Measurements from ENCODE around the gene BAMBI. TPM values are rescaled to one million over a fixed set of nuclear protein-coding genes. Genes with fewer than 3 reads are reported as not detected.

Gene BAMBI
- total RNA-seq, 1 donor from 2014 or later = 5.8 TPM

DNA sequence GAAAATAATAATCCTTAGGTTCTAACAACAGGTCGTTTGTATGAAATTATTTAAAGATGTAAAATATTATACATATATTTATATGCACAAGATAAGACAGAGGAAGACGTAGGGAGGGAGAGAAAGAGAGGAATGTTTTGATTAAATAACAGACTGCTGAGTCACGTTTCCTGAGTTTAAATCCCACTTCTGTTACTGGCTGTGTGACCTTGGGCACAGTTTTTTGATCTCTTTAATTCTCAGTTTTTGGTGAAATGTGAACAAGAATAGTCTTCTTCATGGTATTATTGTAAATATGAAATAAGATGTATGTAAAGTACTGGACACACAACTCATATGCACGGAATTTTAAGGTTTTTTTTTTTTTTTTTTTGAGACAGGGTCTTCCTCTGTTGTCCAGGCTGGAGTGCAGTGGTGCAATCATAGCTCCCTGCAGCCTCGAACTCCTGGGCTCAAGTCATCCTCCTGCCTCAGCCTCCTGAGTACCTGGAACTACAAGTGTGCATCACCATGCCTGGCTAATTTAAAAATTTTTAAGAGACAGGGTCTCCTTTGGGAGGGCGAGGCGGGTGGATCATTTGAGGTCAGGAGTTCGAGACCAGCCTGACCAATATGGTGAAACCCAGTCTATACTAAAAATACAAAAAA is 42.6 kb downstream of the BAMBI start:
- no peaks in the 10 kb centered on the region for H3K36me3 Mint-ChIP-seq (ENCODE audit: unreplicated experiment)

DNA sequence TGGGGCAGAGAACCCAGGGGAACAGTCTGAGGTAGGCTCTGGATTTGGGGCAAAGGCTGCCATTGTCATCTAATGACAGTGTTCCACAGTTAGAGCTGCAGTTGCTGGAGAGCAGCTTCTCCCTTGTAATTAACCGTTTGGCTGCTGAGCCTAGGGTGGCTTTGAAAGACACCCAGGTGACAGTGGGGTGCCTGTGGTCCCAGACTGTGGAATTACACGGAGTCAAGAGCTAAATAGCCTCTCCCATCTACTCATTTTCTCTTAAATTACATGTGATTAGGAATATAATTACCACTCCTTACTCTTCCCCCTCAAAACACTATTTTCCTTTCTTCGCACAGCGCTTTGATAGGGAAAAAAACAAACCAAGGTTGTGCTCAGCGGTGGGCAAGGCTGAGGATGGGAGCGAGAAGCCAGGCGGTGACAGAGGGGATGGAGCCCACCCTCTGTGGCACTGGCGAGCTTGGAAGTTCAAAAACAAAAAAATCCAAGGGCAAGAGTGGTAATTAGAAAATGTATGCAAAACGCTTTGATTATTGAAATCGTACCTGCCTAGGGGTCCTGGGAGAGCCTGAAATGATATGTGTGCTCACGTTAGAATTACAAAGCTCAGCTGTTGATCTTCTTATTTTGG is 44.1 kb downstream of the BAMBI start:
- Mint-ChIP-seq H3K9me3 (ENCODE audit: unreplicated experiment) (no peaks in the 10 kb centered on the region), H3K4me3 (ENCODE audit: unreplicated experiment) (peak overlapping the region; percentile 88), H3K4me1 (ENCODE audit: low read depth, unreplicated experiment) (peaks cover 3% of the 10 kb centered on the region), H3K27me3 (ENCODE audit: unreplicated experiment) (peaks cover 5% of the 10 kb centered on the region), H3K36me3 (ENCODE audit: unreplicated experiment) (no peaks in the 10 kb centered on the region), H3K27ac (ENCODE audit: unreplicated experiment) (no peak overlapping the region)
- DNase-seq = no peak
- TF ChIP-seq, protein P1, sequence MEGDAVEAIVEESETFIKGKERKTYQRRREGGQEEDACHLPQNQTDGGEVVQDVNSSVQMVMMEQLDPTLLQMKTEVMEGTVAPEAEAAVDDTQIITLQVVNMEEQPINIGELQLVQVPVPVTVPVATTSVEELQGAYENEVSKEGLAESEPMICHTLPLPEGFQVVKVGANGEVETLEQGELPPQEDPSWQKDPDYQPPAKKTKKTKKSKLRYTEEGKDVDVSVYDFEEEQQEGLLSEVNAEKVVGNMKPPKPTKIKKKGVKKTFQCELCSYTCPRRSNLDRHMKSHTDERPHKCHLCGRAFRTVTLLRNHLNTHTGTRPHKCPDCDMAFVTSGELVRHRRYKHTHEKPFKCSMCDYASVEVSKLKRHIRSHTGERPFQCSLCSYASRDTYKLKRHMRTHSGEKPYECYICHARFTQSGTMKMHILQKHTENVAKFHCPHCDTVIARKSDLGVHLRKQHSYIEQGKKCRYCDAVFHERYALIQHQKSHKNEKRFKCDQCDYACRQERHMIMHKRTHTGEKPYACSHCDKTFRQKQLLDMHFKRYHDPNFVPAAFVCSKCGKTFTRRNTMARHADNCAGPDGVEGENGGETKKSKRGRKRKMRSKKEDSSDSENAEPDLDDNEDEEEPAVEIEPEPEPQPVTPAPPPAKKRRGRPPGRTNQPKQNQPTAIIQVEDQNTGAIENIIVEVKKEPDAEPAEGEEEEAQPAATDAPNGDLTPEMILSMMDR (IDR thresholded peaks at IDR 0.05; ENCODE audit: partially characterized antibody, unreplicated experiment) = no peak

More for the DNA sequence above, 42.6 kb downstream of the BAMBI start:
- H3K4me3 Mint-ChIP-seq (ENCODE audit: unreplicated experiment) = no peak overlapping the region
- H3K9me3 Mint-ChIP-seq (ENCODE audit: unreplicated experiment) = no peaks in the 10 kb centered on the region
- H3K27me3 Mint-ChIP-seq (ENCODE audit: unreplicated experiment) = peaks cover 5% of the 10 kb centered on the region
- H3K27ac Mint-ChIP-seq (ENCODE audit: unreplicated experiment) = no peak overlapping the region
- TF ChIP-seq, protein P1 (IDR thresholded peaks at IDR 0.05; ENCODE audit: partially characterized antibody, unreplicated experiment) = no peak
- no peak for DNase-seq
- H3K4me1 Mint-ChIP-seq (ENCODE audit: low read depth, unreplicated experiment) = peaks cover 3% of the 10 kb centered on the region

DNA sequence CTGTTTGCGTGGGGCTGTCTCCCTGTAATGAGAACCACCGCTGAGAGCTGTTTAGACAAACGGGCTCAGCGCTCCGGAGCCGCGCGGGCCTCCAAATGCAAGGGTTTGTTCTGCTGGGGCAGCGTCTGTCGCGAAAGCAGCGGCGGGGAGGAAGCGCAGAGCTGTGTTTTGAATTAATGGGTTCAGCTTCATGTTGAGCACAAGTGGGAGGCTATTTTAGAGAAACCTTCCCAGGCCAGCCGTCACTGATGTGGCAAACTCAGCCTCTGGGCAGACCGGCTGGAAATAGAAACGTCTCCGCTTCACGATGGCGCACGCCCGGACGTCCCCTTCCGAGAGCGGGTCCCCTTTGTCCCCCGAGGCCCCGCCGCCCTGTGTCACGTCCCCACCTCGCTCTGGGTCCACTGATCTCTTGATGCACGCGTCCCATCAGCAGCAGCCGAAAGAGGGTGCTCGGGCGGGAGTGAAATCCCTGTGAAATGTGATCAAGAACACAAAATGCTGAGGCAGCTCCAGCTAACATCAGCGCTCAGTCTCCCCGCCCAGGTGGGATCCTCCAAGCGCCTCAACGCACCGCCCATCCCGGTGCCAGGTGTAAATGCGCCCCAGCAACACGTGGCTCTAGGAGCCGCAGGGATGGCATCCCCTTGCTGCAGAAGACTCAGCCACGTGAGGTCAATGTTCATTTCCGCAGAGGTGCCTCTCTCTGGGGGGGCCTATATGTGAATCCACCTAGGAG is 44.9 kb downstream of the BAMBI start:
- peak; percentile 58 for DNase-seq
- no peak overlapping the region for H3K27ac Mint-ChIP-seq (ENCODE audit: unreplicated experiment)
- H3K36me3 Mint-ChIP-seq (ENCODE audit: unreplicated experiment) = no peaks in the 10 kb centered on the region
- H3K4me1 Mint-ChIP-seq (ENCODE audit: low read depth, unreplicated experiment) = peaks cover 3% of the 10 kb centered on the region
- H3K27me3 Mint-ChIP-seq (ENCODE audit: unreplicated experiment) = peaks cover 6% of the 10 kb centered on the region
- peak overlapping the region; percentile 88 for H3K4me3 Mint-ChIP-seq (ENCODE audit: unreplicated experiment)
- H3K9me3 Mint-ChIP-seq (ENCODE audit: unreplicated experiment) = no peaks in the 10 kb centered on the region
- TF ChIP-seq, protein P1 (IDR thresholded peaks at IDR 0.05; ENCODE audit: partially characterized antibody, unreplicated experiment) = no peak

DNA sequence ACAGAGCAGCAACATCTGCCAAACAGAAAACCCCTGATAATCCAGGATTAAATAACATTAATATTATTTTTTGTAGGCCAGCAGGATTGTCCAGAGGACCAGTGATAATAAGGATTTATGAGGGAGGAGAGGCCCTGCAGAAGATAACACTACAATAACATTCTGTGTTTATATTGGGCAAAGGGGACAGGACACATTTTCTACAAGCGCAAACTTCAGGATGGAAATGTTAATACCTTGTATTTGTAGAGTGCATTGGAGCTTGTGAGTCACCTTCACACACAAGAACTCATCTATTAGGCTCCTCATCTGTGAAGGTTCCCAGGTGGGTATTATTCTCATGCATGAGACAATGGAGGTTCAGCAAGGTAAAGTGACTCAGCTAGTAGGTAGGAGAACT is 51.0 kb downstream of the BAMBI start:
- DNase-seq = no peak
- Mint-ChIP-seq H3K36me3 (ENCODE audit: unreplicated experiment) (no peaks in the 10 kb centered on the region), H3K9me3 (ENCODE audit: unreplicated experiment) (no peaks in the 10 kb centered on the region), H3K27me3 (ENCODE audit: unreplicated experiment) (peaks cover 3% of the 10 kb centered on the region), H3K4me1 (ENCODE audit: low read depth, unreplicated experiment) (no peaks in the 10 kb centered on the region), H3K4me3 (ENCODE audit: unreplicated experiment) (no peak overlapping the region), H3K27ac (ENCODE audit: unreplicated experiment) (no peak overlapping the region)
- TF ChIP-seq, protein P1 (IDR thresholded peaks at IDR 0.05; ENCODE audit: partially characterized antibody, unreplicated experiment) = no peak

Data from glutamatergic neuron (in vitro differentiated cells).